GM23338 (cell line): ENCODE measurements around the gene GPR32. TPM values are rescaled to one million over a fixed set of nuclear protein-coding genes. Genes with fewer than 3 reads are reported as not detected.
A peak's percentile ranks its signal among the peaks of the same experiment; 100 is the strongest.

Experiments
- ATAC-seq: fragments of 200-7000 bp; cut with Tn5 transposase; 3 replicates; pipeline ENCODE4 v1.9.1; 2020
- DNase-seq: peaks from one replicate; pipeline ENCODE4 v3.0.0-alpha.2; 2015; ENCODE audit warnings: low spot score
- H2AFZ ChIP-seq: fragments of 200-600 bp; sonication (generic); 2 replicates; pipeline ENCODE4 v1.8.0; 2016; ENCODE audit warnings: antibody characterized with exemption, mild to moderate bottlenecking, moderate library complexity
- H3F3A ChIP-seq: fragments of 200-600 bp; sonication (generic); replicated peaks from 2 replicates; pipeline ENCODE4 v1.8.0; 2017; ENCODE audit warnings: antibody characterized with exemption, mixed run types, low read depth
- H3K27ac ChIP-seq: fragments of 200-600 bp; sonication (generic); 2 replicates; pipeline ENCODE4 v1.6.1; 2016; ENCODE audit warnings: low read depth
- H3K27me3 ChIP-seq: fragments of 200-600 bp; sonication (generic); 2 replicates; pipeline ENCODE4 v1.8.0; 2016; ENCODE audit warnings: mild to moderate bottlenecking, mixed run types, moderate library complexity; ENCODE audit not compliant: insufficient read depth
- H3K36me3 ChIP-seq: fragments of 200-600 bp; sonication (generic); 2 replicates; pipeline ENCODE4 v1.8.0; 2016; ENCODE audit warnings: mild to moderate bottlenecking; ENCODE audit not compliant: insufficient read depth
- H3K4me1 ChIP-seq: fragments of 200-600 bp; sonication (generic); 2 replicates; pipeline ENCODE4 v1.8.0; 2016; ENCODE audit warnings: mild to moderate bottlenecking, moderate library complexity; ENCODE audit not compliant: insufficient read depth
- H3K4me2 ChIP-seq: fragments of 200-600 bp; sonication (generic); 2 replicates; pipeline ENCODE4 v1.7.1; 2017; ENCODE audit warnings: mixed run types
- H3K4me3 ChIP-seq: fragments of 200-600 bp; sonication (generic); 2 replicates; pipeline ENCODE4 v1.6.1; 2016; ENCODE audit warnings: mixed run types
- H3K79me2 ChIP-seq: fragments of 200-600 bp; sonication (generic); replicated peaks from 2 replicates; pipeline ENCODE4 v1.8.0; 2017; ENCODE audit warnings: mild to moderate bottlenecking; ENCODE audit not compliant: insufficient read depth
- H3K9me2 ChIP-seq: fragments of 200-600 bp; sonication (generic); 2 replicates; pipeline ENCODE4 v1.8.0; 2017; ENCODE audit not compliant: insufficient read depth
- H4K20me1 ChIP-seq: fragments of 200-600 bp; sonication (generic); replicated peaks from 2 replicates; pipeline ENCODE4 v1.8.0; 2017; ENCODE audit warnings: mild to moderate bottlenecking; ENCODE audit not compliant: insufficient read depth
- H3K27ac Mint-ChIP-seq: 2 replicates; pipeline ENCODE4 v1.8.0; 2020; ENCODE audit warnings: inconsistent platforms, mild to moderate bottlenecking, moderate library complexity, mixed read lengths
- H3K27me3 Mint-ChIP-seq: 3 replicates; pipeline ENCODE4 v1.8.0; 2022; ENCODE audit warnings: low read depth, mild to moderate bottlenecking, moderate library complexity, mixed read lengths, inconsistent platforms; ENCODE audit not compliant: insufficient read depth, poor library complexity
- H3K36me3 Mint-ChIP-seq: 3 replicates; pipeline ENCODE4 v1.8.0; 2021; ENCODE audit warnings: low read depth, mild to moderate bottlenecking, inconsistent platforms, moderate library complexity, mixed read lengths
- H3K4me1 Mint-ChIP-seq: 3 replicates; pipeline ENCODE4 v1.8.0; 2020; ENCODE audit warnings: mild to moderate bottlenecking, inconsistent platforms, mixed read lengths
- H3K4me3 Mint-ChIP-seq: 3 replicates; pipeline ENCODE4 v1.8.0; 2021; ENCODE audit warnings: moderate library complexity, mild to moderate bottlenecking, inconsistent platforms, mixed read lengths
- H3K9me3 Mint-ChIP-seq: 3 replicates; pipeline ENCODE4 v1.8.0; 2020; ENCODE audit warnings: moderate library complexity, mild to moderate bottlenecking, inconsistent platforms, mixed read lengths
- CREB1 ChIP-seq: fragments of 250-450 bp; sonication (Bioruptor Pico); IDR thresholded peaks from 2 replicates; pipeline ENCODE4 v1.5.0; 2020; ENCODE audit warnings: low read depth, mild to moderate bottlenecking, moderate library complexity
- CTCF ChIP-seq, 2 experiments: fragments of 200-600 bp in 1 of 2; sonication (generic) in 1 of 2; conservative IDR thresholded peaks; 2 replicates each; pipeline versions ENCODE4 v1.5.1 to v1.6.1; 2016 to 2017; ENCODE audit warnings: antibody characterized with exemption in 2 of 2, low read depth in 2 of 2, mild to moderate bottlenecking in 2 of 2, moderate library complexity in 1 of 2
- ETS1 ChIP-seq: IDR thresholded peaks from 2 replicates; pipeline ENCODE4 v1.6.1; 2016; ENCODE audit warnings: antibody characterized with exemption
- EZH2 ChIP-seq: fragments of 200-600 bp; sonication (generic); IDR thresholded peaks from one replicate; pipeline ENCODE4 v1.8.0; 2017; ENCODE audit warnings: antibody characterized with exemption, mild to moderate bottlenecking, low read depth; ENCODE audit not compliant: unreplicated experiment
- JUNB ChIP-seq: IDR thresholded peaks from one replicate; pipeline ENCODE4 v1.6.1; 2016; ENCODE audit warnings: antibody characterized with exemption; ENCODE audit not compliant: unreplicated experiment
- NANOG ChIP-seq: IDR thresholded peaks from 2 replicates; pipeline ENCODE4 v1.6.1; 2016; ENCODE audit warnings: antibody characterized with exemption, borderline replicate concordance
- REST ChIP-seq: IDR thresholded peaks from one replicate; pipeline ENCODE4 v1.6.1; 2018; ENCODE audit warnings: antibody characterized with exemption; ENCODE audit not compliant: unreplicated experiment
- STAT1 ChIP-seq: IDR thresholded peaks from one replicate; pipeline ENCODE4 v1.6.1; 2016; ENCODE audit warnings: antibody characterized with exemption; ENCODE audit not compliant: unreplicated experiment
- ZNF462 ChIP-seq: fragments of 250-450 bp; sonication (Bioruptor Pico); IDR thresholded peaks from 2 replicates; pipeline ENCODE4 v1.5.0; 2020; ENCODE audit warnings: mild to moderate bottlenecking, moderate library complexity
- polyA plus RNA-seq: library from polyadenylated mRNA; unstranded; fragments of >200 nt; fragmentation: Nextera tagmentation; extraction: Ambion mirVana; gene quantifications from 2 replicates; pipeline ENCODE4 v1.2.1, GENCODE V29; 2016
- total RNA-seq: library from RNA; depleted of rRNA; stranded (reverse); fragments of >200 nt; shearing (Covaris generic); gene quantifications from 2 replicates; pipeline ENCODE4 v1.2.3, GENCODE V29; 2014

GPR32 gene
- total and polyA plus RNA-seq, 2 experiments from 2014 or later = not detected

- TF ChIP-seq ZNF462 = no peak
- TF ChIP-seq EZH2 = no peak
- no peak for TF ChIP-seq NANOG
Measured at GRCh38 chr19:50793558-50794065, 23.3 kb downstream of the GPR32 start (continued).

- Histone ChIP-seq H3K79me2 (peaks cover 1% of the 10 kb centered on the region; the same call in 1 of the 2 replicates), H3K4me1 (peaks cover 9% of the 10 kb centered on the region), H3K36me3 (peaks cover 7% of the 10 kb centered on the region; the same call in 1 of the 2 replicates), H3K4me3 (no peak overlapping the region), H2AFZ (no peak overlapping the region), H3F3A (peaks cover 38% of the 10 kb centered on the region), H3K4me2 (0 out of 2 replicates have a peak overlapping the region, but pooled peaks have one; percentile 38), H4K20me1 (peaks cover 37% of the 10 kb centered on the region), H3K27me3 (no peaks in the 10 kb centered on the region), H3K9me2 (no peaks in the 10 kb centered on the region), H3K27ac (no peak overlapping the region)
- Mint-ChIP-seq H3K27ac (no peak overlapping the region; the same call in 1 of the 2 replicates), H3K36me3 (peaks cover 34% of the 10 kb centered on the region), H3K27me3 (peaks cover 38% of the 10 kb centered on the region), H3K9me3 (peaks cover 6% of the 10 kb centered on the region), H3K4me1 (peaks cover 6% of the 10 kb centered on the region; the same call in 2 of the 3 replicates), H3K4me3 (no peak overlapping the region)
- peak; percentile 1 for ATAC-seq
- no peak for DNase-seq
- TF ChIP-seq CTCF (conservative IDR thresholded peaks at IDR 0.05; ENCODE audit: low read depth in 2 of 2) (no peak), CREB1 (CRISPR knock-in tag) (no peak), ETS1 (no peak), EZH2 (no peak), JUNB (no peak), STAT1 (no peak), REST (no peak)
Measured at GRCh38 chr19:50794074-50794875, 24.0 kb downstream of the GPR32 start.
